ENCODE results near the gene TTC21A. TPM values are rescaled to one million over a fixed set of nuclear protein-coding genes. Genes with fewer than 3 reads are reported as not detected.

The TTC21A gene
- total RNA-seq, 2 donors from 2014 or later = 0.12 to 1.8 TPM

DNA sequence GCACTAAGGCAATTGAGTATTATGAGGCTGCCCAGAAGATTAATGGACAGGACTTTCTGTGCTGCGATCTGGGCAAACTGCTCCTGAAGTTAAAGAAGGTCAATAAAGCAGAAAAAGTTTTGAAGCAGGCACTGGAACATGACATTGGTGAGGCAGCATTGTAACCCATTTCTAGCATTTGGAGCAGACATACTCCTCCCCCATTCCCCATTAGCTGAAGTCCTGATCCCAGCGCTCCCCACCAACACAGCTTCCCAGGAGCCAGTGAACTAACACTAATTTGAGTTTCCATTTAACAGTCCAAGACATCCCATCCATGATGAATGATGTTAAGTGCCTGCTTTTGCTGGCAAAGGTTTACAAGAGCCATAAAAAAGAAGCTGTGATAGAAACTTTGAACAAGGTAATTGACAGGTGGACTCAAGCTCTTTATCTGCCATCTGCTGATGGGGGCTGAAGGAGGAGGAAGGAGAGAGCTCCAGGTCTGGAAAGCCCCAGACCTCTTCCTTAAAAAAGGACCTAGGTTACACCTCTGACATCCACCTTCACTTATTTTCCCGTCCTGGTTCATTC, 23.3 kb downstream of the TTC21A start:
- no peaks in the 10 kb centered on the region for H3K9me3 Mint-ChIP-seq
- no peak overlapping the region for H3K4me3 Mint-ChIP-seq
- H3K36me3 Mint-ChIP-seq = no peaks in the 10 kb centered on the region
- H3K27ac Mint-ChIP-seq = no peak overlapping the region
- ATAC-seq (no peak), DNase-seq (ENCODE audit: low spot score) (no peak)
- H3K27me3 Mint-ChIP-seq = no peaks in the 10 kb centered on the region
- H3K4me1 Mint-ChIP-seq (ENCODE audit: low read depth in 2 of 2) = peaks cover 22% of the 10 kb centered on the region in 2 donors

DNA sequence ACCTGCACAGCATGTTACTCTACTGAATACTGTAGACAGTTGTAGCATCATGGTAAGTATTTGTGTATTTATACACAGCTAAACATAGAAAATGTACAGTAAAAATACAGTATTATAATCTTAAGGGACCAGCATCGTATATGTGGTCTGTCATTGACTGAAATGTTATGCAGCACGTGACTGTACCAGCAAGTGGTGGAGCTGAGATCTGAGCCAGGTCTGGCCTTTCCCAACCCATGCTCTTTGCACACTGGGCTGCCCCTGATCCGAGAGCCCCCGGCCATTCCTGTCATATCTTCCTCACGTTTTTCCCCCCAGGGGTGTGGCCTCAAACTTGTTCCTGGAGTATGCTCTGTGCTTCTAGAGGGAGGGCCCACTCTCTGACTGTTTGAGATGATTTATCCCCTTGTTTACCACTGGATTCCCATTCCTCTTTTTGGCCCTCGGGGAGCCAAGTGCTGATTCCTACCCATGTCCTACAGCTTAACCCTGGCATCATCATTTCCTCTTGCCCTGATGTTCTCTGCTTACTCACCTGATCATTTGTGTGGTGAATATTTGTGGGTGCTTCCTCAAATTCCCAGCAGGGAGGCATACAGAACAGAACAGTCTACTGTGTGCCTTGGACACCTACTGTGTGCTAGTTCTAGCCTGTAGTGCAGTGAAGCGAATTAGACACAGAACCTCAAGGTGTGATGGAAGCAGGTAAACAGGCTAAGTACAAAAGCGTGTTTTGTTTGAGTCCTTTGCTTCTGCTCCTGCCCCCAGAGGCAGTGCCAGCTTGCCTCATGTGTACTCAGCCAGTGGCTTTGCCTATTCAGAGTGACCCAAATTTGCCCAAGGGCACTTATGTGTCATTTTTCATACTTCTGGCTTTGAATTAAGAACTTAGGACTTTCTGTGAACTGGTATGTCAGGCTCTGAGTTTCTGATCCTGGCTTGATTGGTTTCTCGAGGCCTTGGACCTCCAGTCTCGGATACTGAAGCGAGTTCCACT, 24.9 kb downstream of the TTC21A start:
- Mint-ChIP-seq H3K4me1 (ENCODE audit: low read depth in 2 of 2) (peaks cover 10 to 14% of the 10 kb centered on the region in 2 donors), H3K27ac (no peak overlapping the region), H3K27me3 (no peaks in the 10 kb centered on the region), H3K4me3 (no peak overlapping the region), H3K9me3 (no peaks in the 10 kb centered on the region), H3K36me3 (no peaks in the 10 kb centered on the region)
- DNase-seq (ENCODE audit: low spot score) (no peak), ATAC-seq (no peak)

DNA sequence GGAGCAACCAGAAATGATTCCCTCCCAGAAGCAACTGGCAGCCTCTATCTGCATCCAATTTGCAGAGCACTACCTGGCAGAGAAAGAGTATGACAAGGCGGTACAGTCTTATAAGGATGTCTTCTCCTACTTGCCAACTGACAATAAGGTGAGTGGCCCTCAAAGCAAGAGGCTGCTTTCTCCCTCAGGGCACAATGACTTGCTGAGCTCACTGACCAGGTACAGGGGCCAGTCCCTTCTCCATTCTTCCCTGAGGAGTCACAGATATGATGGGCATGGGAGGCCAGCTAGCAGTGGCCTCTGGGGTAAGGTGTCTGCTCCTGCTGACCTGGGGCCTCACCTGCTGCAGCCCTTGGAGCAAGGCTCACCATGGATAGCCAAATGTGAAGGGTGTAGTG, 25.6 kb downstream of the TTC21A start:
- H3K4me3 Mint-ChIP-seq = no peak overlapping the region
- DNase-seq (ENCODE audit: low spot score) (no peak), ATAC-seq (no peak)
- H3K36me3 Mint-ChIP-seq = no peaks in the 10 kb centered on the region
- no peak overlapping the region for H3K27ac Mint-ChIP-seq
- H3K9me3 Mint-ChIP-seq = no peaks in the 10 kb centered on the region
- H3K27me3 Mint-ChIP-seq = no peaks in the 10 kb centered on the region
- H3K4me1 Mint-ChIP-seq (ENCODE audit: low read depth in 2 of 2) = peaks cover 3 to 7% of the 10 kb centered on the region in 2 donors

DNA sequence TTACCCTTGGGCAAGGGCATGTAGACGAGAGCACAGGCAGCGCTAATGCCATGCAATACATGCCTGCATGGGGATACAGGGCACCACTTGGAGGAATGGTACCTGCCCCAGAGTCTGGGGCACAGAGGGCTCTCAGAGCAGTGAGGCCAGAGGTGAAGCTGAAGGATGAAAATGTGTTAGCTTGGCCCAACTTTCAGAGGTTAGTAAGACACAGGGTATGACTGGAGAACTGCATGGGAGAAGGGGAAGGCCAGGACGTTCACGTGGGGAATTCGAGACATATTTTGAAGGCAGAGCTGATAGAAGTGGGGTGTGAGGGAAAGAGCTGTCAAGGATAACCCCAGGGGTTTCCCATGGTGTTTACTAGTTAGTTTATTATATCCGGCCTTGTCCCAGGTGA, 26.3 kb downstream of the TTC21A start:
- Mint-ChIP-seq H3K36me3 (no peaks in the 10 kb centered on the region), H3K9me3 (no peaks in the 10 kb centered on the region), H3K27me3 (no peaks in the 10 kb centered on the region), H3K4me1 (ENCODE audit: low read depth in 2 of 2) (peaks cover 0 to 3% of the 10 kb centered on the region in 2 donors), H3K4me3 (no peak overlapping the region), H3K27ac (no peak overlapping the region)
- DNase-seq (ENCODE audit: low spot score) (no peak), ATAC-seq (peak in 1 of 2 donors; percentile 57)

DNA sequence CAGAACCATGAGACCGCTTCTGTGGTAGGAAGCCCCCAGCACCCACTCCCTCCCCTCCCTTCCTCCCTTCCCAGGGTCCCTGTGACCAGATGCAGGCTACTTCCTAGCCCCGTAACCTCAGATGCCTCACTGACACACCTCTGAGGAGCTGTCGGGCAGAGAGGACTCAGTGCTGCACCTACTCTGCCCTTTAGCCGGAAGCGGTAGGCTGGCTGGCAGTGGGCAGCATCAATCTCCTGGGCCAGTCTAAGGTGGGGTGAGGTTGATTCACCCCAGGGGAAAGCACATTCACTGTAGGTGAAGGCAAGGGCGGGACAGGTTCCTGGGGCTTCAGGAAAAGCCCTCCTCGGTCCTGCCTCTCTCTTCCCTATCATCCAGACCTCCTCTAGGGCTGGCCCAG, 26.8 kb downstream of the TTC21A start:
- H3K4me1 Mint-ChIP-seq (ENCODE audit: low read depth in 2 of 2) = peaks cover 0 to 4% of the 10 kb centered on the region in 2 donors
- H3K27ac Mint-ChIP-seq = peak overlapping the region in 1 of 2 donors; percentile 43
- no peak overlapping the region for H3K4me3 Mint-ChIP-seq
- ATAC-seq = no peak
- H3K36me3 Mint-ChIP-seq = no peaks in the 10 kb centered on the region
- peak; percentile 47 for DNase-seq (ENCODE audit: low spot score)
- H3K9me3 Mint-ChIP-seq = no peaks in the 10 kb centered on the region
- no peaks in the 10 kb centered on the region for H3K27me3 Mint-ChIP-seq

DNA sequence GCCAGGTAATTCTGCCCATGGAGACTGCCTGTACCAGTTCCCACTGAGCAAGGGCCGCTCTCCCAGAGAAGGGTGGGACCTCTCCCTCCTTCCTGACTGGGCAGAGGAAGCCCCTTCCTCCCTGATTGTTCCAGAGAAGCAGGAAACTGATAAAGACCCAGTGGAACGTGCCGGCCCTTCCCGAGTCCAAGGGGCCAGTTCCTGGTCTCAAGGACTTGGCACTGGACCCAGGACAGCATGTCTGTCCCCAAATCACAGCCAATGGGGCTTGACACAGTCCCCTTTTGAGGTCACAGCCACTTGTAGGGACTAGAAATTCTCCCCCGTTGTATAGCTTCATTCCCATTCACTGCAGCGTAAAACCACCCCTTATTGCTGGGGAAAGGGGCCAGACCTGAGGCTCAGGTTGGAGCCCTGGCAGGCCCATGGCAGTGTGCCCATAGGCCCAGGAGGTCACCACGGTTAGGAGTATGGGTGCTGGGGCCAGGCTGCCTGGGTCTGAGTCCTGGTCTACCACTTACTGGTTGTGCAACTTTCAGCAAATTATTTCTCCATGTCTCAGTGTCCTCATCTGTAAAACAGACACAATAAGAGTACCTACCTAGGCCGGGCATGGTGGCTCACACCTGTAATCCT, 27.8 kb downstream of the TTC21A start:
- Mint-ChIP-seq H3K27ac (peak overlapping the region in 1 of 2 donors; percentile 43), H3K4me3 (no peak overlapping the region), H3K36me3 (no peaks in the 10 kb centered on the region), H3K4me1 (ENCODE audit: low read depth in 2 of 2) (peaks cover 0 to 5% of the 10 kb centered on the region in 2 donors), H3K9me3 (no peaks in the 10 kb centered on the region), H3K27me3 (no peaks in the 10 kb centered on the region)
- no peak for DNase-seq (ENCODE audit: low spot score)
- ATAC-seq = no peak

DNA sequence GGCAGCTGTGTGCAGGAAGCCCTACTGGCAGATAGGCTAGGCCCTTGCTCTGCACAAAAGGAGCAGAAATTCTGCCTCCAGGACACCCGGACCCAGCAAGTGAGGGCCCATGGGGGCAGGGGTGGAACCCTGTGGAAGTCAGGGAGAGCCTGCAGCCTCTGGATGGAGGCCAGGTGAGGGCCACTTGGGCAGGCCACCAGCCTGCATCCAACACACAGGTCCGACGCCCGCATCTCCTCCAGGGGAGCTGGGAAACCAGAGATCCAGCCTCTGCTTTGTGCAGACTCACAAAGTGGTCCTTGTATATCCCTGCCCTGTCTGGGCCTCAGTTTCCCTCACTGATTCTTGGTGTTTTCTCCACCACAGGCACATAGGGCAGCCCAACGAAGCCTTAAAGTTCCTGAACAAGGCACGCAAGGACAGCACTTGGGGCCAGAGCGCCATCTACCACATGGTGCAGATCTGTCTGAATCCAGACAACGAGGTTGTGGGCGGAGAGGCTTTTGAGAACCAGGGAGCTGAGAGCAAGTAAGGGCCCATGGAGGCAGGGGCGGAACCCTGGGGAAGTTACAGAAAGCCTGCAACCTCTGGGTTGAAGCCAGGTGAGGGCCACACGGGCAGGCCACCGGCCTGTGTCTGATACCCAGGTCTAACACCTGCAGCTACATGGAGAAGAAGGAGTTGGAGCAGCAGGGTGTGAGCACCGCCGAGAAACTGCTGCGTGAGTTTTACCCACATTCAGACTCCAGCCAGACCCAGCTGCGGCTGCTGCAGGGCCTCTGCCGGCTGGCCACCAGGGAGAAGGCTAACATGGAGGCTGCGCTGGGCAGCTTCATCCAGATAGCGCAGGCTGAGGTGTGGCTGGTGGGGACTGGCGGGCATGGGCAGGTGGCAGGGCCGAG, 29.3 kb downstream of the TTC21A start:
- no peak overlapping the region for H3K4me3 Mint-ChIP-seq
- no peaks in the 10 kb centered on the region for H3K9me3 Mint-ChIP-seq
- no peaks in the 10 kb centered on the region for H3K27me3 Mint-ChIP-seq
- peak overlapping the region in 1 of 2 donors; percentile 57 for H3K27ac Mint-ChIP-seq
- ATAC-seq (no peak), DNase-seq (ENCODE audit: low spot score) (peak; percentile 31)
- H3K4me1 Mint-ChIP-seq (ENCODE audit: low read depth in 2 of 2) = peaks cover 0 to 5% of the 10 kb centered on the region in 2 donors
- H3K36me3 Mint-ChIP-seq = no peaks in the 10 kb centered on the region

DNA sequence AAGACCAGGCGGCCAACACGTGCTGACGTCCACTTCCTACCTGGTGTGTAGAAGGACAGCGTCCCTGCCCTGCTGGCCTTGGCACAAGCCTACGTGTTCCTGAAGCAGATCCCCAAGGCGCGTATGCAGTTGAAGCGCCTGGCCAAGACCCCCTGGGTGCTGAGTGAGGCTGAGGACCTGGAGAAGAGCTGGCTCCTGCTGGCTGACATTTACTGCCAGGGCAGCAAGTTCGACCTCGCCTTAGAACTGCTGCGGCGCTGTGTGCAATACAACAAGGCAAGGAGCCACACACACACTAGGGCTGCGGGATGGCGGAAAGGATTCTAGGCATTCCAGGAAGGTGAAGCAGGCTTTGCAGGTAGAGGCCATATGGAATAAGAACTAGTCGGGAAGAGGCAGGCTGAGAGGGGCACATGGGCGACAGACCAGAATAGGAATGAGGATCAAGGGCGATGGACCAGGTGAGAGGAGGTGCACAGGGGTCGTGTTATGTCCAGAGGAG, 30.0 kb downstream of the TTC21A start:
- Mint-ChIP-seq H3K27me3 (no peaks in the 10 kb centered on the region), H3K4me3 (no peak overlapping the region), H3K36me3 (no peaks in the 10 kb centered on the region), H3K4me1 (ENCODE audit: low read depth in 2 of 2) (peaks cover 0 to 5% of the 10 kb centered on the region in 2 donors), H3K9me3 (no peaks in the 10 kb centered on the region), H3K27ac (no peak overlapping the region)
- no peak for ATAC-seq
- peak; percentile 38 for DNase-seq (ENCODE audit: low spot score)

DNA sequence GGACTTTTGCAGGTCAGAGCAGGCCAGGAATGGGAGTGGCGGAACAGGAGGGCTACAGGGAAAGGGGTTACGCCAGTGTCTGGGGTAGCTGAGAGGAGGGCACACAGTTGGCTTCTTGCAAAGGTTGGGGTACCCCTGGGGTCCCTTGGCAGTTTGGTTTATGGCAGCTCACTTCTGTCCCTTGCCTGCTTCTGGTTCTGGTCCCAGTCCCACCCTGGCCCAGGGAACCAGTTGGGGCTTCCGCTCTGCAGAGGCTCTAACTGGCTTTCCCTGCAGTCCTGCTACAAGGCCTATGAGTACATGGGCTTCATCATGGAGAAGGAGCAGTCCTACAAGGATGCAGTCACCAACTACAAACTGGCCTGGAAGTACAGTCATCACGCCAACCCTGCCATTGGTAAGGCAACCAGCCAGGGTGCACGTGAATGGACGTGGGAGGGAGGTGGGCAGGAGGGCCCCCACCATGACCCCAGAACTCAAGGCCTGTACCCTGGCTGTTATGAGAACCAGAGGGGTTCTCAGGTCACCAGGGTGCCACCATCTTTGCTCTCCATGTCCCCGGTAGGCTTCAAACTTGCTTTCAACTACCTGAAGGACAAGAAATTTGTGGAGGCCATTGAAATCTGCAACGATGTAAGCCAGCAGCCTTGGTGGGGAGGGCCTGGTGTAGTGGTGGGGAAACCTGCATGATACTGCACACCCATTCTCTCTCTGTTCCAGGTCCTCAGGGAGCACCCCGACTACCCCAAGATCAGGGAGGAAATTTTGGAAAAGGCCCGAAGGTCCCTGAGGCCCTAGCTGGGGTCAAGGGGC, 30.7 kb downstream of the TTC21A start:
- no peaks in the 10 kb centered on the region for H3K27me3 Mint-ChIP-seq
- peak; percentile 61 for DNase-seq (ENCODE audit: low spot score)
- no peaks in the 10 kb centered on the region for H3K9me3 Mint-ChIP-seq
- no peak for ATAC-seq
- H3K4me3 Mint-ChIP-seq = no peak overlapping the region
- H3K27ac Mint-ChIP-seq = no peak overlapping the region
- H3K36me3 Mint-ChIP-seq = no peaks in the 10 kb centered on the region
- H3K4me1 Mint-ChIP-seq (ENCODE audit: low read depth in 2 of 2) = peaks cover 0 to 5% of the 10 kb centered on the region in 2 donors

DNA sequence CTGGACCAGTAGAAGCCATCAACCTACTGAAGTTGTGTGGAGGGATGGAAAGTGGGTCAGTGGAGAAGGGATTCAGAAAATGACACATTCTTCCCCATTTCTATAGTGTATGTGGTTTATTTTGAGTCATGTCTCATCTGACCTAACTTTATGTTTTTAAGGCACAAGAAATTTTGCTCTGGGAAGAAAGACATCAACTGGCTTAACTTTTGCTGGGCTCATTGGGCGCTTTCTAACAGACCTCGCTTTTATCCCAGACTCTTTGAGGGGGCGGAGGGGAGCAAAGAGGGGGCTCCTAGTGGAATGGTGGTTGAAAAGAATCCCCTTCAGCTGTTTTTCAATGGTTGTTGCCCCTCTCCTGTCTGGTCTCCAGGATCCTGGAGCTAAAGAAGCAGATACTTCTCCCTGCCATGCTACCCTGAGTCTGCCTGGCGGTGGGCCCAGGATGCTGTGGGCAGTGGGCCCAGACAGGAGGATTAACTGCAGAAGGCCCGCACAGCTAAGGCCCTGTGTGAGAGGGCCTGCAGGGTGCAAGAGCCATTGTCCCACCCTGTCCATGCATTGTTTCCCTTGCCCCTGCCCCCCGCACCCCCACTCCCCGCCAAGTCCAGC, 31.4 kb downstream of the TTC21A start:
- Mint-ChIP-seq H3K27me3 (no peaks in the 10 kb centered on the region), H3K27ac (no peak overlapping the region), H3K36me3 (no peaks in the 10 kb centered on the region), H3K4me1 (ENCODE audit: low read depth in 2 of 2) (peaks cover 0 to 3% of the 10 kb centered on the region in 2 donors), H3K4me3 (no peak overlapping the region), H3K9me3 (no peaks in the 10 kb centered on the region)
- DNase-seq (ENCODE audit: low spot score) (no peak), ATAC-seq (no peak)

DNA sequence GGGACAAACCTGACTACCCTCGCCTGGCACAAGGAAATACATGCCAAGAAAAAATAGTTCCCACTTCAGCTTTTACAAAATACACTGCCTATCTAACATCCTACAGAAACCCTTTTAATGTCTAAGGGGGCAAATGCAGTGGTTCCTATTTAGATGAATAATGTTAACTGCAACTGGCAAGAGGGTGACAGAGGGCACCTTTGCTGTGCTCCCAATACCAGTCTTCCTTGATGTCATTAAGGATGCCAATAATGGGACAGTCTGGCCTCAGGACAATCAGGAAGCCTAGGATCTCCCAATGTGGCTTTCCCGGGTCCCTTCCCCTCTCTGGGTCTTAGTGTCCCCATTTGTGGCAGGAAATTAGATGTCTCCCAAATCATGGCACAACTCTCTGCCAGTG, 32.0 kb downstream of the TTC21A start:
- Mint-ChIP-seq H3K9me3 (no peaks in the 10 kb centered on the region), H3K27ac (no peak overlapping the region), H3K36me3 (no peaks in the 10 kb centered on the region), H3K4me3 (no peak overlapping the region), H3K27me3 (no peaks in the 10 kb centered on the region), H3K4me1 (ENCODE audit: low read depth in 2 of 2) (peaks cover 0 to 3% of the 10 kb centered on the region in 2 donors)
- DNase-seq (ENCODE audit: low spot score) (no peak), ATAC-seq (no peak)

DNA sequence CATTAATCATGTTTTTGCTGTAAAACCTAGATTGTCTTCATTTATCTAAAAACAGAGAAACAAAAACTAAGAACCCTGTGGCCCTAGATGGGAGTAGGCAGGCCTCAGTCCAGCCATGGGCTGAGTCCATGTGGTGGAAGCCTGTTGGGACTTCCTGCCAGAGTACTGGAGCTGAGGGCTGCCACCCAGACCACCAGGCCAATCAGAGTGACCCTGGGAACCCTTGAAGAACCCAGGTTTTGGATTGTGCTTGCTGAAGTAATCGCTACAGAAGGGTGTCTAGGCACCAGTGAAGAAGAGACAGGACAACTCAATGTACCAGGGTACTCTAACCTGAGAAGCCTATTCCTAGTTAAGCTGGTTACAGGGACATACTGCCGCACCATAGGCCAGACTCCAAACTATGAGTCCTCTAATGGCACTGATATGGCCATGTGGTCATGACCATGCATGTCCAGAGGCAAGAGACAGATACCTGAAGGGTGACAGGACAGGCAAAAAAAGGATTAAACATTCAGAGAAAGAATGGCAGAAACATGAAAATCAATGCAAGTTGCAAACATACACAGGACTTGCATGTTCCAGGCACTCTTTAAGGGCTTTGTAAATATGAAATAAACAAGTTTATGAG, 33.0 kb downstream of the TTC21A start:
- no peaks in the 10 kb centered on the region for H3K36me3 Mint-ChIP-seq

More for the DNA sequence above, 33.0 kb downstream of the TTC21A start:
- Mint-ChIP-seq H3K9me3 (no peaks in the 10 kb centered on the region), H3K27me3 (no peaks in the 10 kb centered on the region), H3K27ac (no peak overlapping the region), H3K4me1 (ENCODE audit: low read depth in 2 of 2) (peaks cover 0 to 6% of the 10 kb centered on the region in 2 donors), H3K4me3 (no peak overlapping the region)
- ATAC-seq (no peak), DNase-seq (ENCODE audit: low spot score) (peak; percentile 44)
